ENCODE results near the gene C17orf50.

- TF ChIP-seq CTCF (IDR thresholded peaks at IDR 0.05; ENCODE audit: poor library complexity), result no peak
- TF ChIP-seq EZH2 (IDR thresholded peaks at IDR 0.05; ENCODE audit: borderline replicate concordance), result no peak
Measured at GRCh38 chr17:35775583-35775982, 14.9 kb downstream of the C17orf50 start.

Measured in hepatocyte (in vitro differentiated cells).